Left ventricle myocardium inferior (tissue), 1 donor: Measurements from ENCODE around the gene APOL2. TPM values are rescaled to one million over a fixed set of nuclear protein-coding genes. Genes with fewer than 3 reads are reported as not detected.
A peak's percentile ranks its signal among the peaks of the same experiment; 100 is the strongest.
"Not testable (repeated sequence)": the region's sequence is repeated elsewhere in the genome, so short reads cannot be mapped to it uniquely, and the experiment has no call there.

Source experiments
- DNase-seq: peaks from one replicate; pipeline ENCODE4 v3.0.0-alpha.2; 2020
- H3K27ac ChIP-seq: fragments of 200-600 bp; replicated peaks from 2 replicates; pipeline ENCODE4 v1.8.0; 2021
- H3K27me3 ChIP-seq: fragments of 200-600 bp; 2 replicates; pipeline ENCODE4 v1.8.0; 2021; ENCODE audit warnings: low read depth
- H3K36me3 ChIP-seq: fragments of 200-600 bp; 2 replicates; pipeline ENCODE4 v1.8.0; 2021
- H3K4me1 ChIP-seq: fragments of 200-600 bp; 2 replicates; pipeline ENCODE4 v1.8.0; 2021
- H3K4me3 ChIP-seq: fragments of 200-600 bp; 2 replicates; pipeline ENCODE4 v1.8.0; 2021; ENCODE audit warnings: mild to moderate bottlenecking, moderate library complexity
- H3K9me3 ChIP-seq: fragments of 200-600 bp; replicated peaks from 2 replicates; pipeline ENCODE4 v1.8.0; 2021
- CTCF ChIP-seq: fragments of 200-600 bp; IDR thresholded peaks from 2 replicates; pipeline ENCODE4 v1.8.0; 2021; ENCODE audit warnings: antibody characterized with exemption, mild to moderate bottlenecking, borderline replicate concordance
- intact Hi-C: fragments of 100-400 bp; cut with micrococcal nuclease; formaldehyde crosslinking; loops from one replicate; pipeline ENCODE4 v1.11.0; 2022
- total RNA-seq: library from RNA; stranded (reverse); fragmentation: NEBNext Ultra II Directional; extraction: Animal tissue kit (Norgen Biotek cat#: 25700); gene quantifications from one replicate; pipeline ENCODE4 v1.2.1, GENCODE V29; 2021
- donor health status: DM: no; HTN: yes; CAD: no; lungs with severe emphysema.

Gene APOL2
- total RNA-seq, 1 donor from 2014 or later = 69.6 TPM

GRCh38 chr22:36258701-36259614 lies 19.6 kb upstream of the APOL2 start:
- Histone ChIP-seq H3K4me3 (no peak overlapping the region), H3K9me3 (no peaks in the 10 kb centered on the region), H3K27ac (peak overlapping the region; percentile 76), H3K36me3 (peaks cover 14% of the 10 kb centered on the region), H3K27me3 (no peaks in the 10 kb centered on the region), H3K4me1 (peaks cover 61% of the 10 kb centered on the region)
- intact Hi-C loops = no loop called here
- no peak for TF ChIP-seq CTCF
- DNase-seq = peak; percentile 34

- H3K27me3 ChIP-seq = no peaks in the 10 kb centered on the region
- no peak overlapping the region for H3K4me3 ChIP-seq
- H3K4me1 ChIP-seq = peaks cover 69% of the 10 kb centered on the region
- no peaks in the 10 kb centered on the region for H3K9me3 ChIP-seq
- DNase-seq = no peak
- peaks cover 14% of the 10 kb centered on the region for H3K36me3 ChIP-seq
- peak overlapping the region; percentile 76 for H3K27ac ChIP-seq
- intact Hi-C loops = no loop called here
- no peak for TF ChIP-seq CTCF
Observed at GRCh38 chr22:36257948-36258670, 18.8 kb upstream of the APOL2 start.

- Histone ChIP-seq H3K4me1 (peaks cover 75% of the 10 kb centered on the region), H3K27me3 (no peaks in the 10 kb centered on the region), H3K36me3 (peaks cover 9% of the 10 kb centered on the region), H3K27ac (peak overlapping the region; percentile 76), H3K4me3 (no peak overlapping the region), H3K9me3 (no peaks in the 10 kb centered on the region)
- intact Hi-C loops = no loop called here
- DNase-seq = no peak
- no peak for TF ChIP-seq CTCF
Observed at GRCh38 chr22:36257308-36257707, 18.0 kb upstream of the APOL2 start.

GRCh38 chr22:36256478-36256877 lies 17.2 kb upstream of the APOL2 start:
- Histone ChIP-seq H3K27ac (peak overlapping the region; percentile 76), H3K4me3 (peak overlapping the region; percentile 17), H3K9me3 (no peaks in the 10 kb centered on the region), H3K27me3 (no peaks in the 10 kb centered on the region), H3K4me1 (peaks cover 75% of the 10 kb centered on the region), H3K36me3 (peaks cover under 1% of the 10 kb centered on the region)
- TF ChIP-seq CTCF = no peak
- DNase-seq = no peak
- intact Hi-C loops = no loop called here

- H3K36me3 ChIP-seq, H3K27me3 ChIP-seq, H3K9me3 ChIP-seq, DNase-seq, intact Hi-C loops: not testable (repeated sequence)
- H3K4me1 ChIP-seq = peaks cover 74% of the 10 kb centered on the region
- peak overlapping the region; percentile 96 for H3K27ac ChIP-seq
- H3K4me3 ChIP-seq = peak overlapping the region; percentile 67
Observed at GRCh38 chr22:36255572-36255971, 16.2 kb upstream of the APOL2 start.
